ENCODE results near the gene SERTAD4. TPM values are rescaled to one million over a fixed set of nuclear protein-coding genes. Genes with fewer than 3 reads are reported as not detected.

The SERTAD4 gene
- total RNA-seq, 4 donors from 2014 or later = 1.8 to 2.6 (median 2.1) TPM

GRCh38 chr1:210254298-210254697 lies 21.7 kb downstream of the SERTAD4 start:
- H3K4me1 ChIP-seq = peaks cover 7 to 50% (median 46%) of the 10 kb centered on the region in 4 donors
- TF ChIP-seq POLR2A (IDR thresholded peaks at IDR 0.05; ENCODE audit: low read depth) = no peak
- no peak for TF ChIP-seq POLR2AphosphoS5 (IDR thresholded peaks at IDR 0.05)
- TF ChIP-seq CTCF (IDR thresholded peaks at IDR 0.05) = no peak
- no peak for TF ChIP-seq EP300 (IDR thresholded peaks at IDR 0.05)
- no peak for DNase-seq (ENCODE audit: extremely low spot score)
- H3K27me3 ChIP-seq = no peaks in the 10 kb centered on the region
- no peak overlapping the region for H3K27ac ChIP-seq (replicated peaks in 1 of 4)
- H3K36me3 ChIP-seq = no peaks in the 10 kb centered on the region
- H3K4me3 ChIP-seq = no peak overlapping the region
- intact Hi-C loops (cut with DNase I) = no loop called here
- H3K9me3 ChIP-seq = no peaks in the 10 kb centered on the region

GRCh38 chr1:210257698-210258529 lies 25.3 kb downstream of the SERTAD4 start:
- intact Hi-C loops (cut with DNase I) = no loop called here

GRCh38 chr1:210259561-210259960 lies 27.0 kb downstream of the SERTAD4 start:
- WGBS = 61% methylated on average over 4 of the region's 4 CpGs
- DNase-seq (ENCODE audit: extremely low spot score) = no peak
- Histone ChIP-seq H3K36me3 (no peaks in the 10 kb centered on the region), H3K27me3 (no peaks in the 10 kb centered on the region), H3K27ac (replicated peaks in 1 of 4) (no peak overlapping the region), H3K9me3 (no peaks in the 10 kb centered on the region), H3K4me1 (peaks cover 24 to 62% (median 55%) of the 10 kb centered on the region in 4 donors), H3K4me3 (no peak overlapping the region)
- no peak for TF ChIP-seq EP300 (IDR thresholded peaks at IDR 0.05)
- TF ChIP-seq POLR2AphosphoS5 (IDR thresholded peaks at IDR 0.05) = no peak
- TF ChIP-seq POLR2A (IDR thresholded peaks at IDR 0.05; ENCODE audit: low read depth) = no peak
- no peak for TF ChIP-seq CTCF (IDR thresholded peaks at IDR 0.05)
- intact Hi-C loops (cut with DNase I) = no loop called here

More at GRCh38 chr1:210257698-210258529, 25.3 kb downstream of the SERTAD4 start:
- peaks cover 16 to 46% (median 43%) of the 10 kb centered on the region in 4 donors for H3K4me1 ChIP-seq
- no peak for DNase-seq (ENCODE audit: extremely low spot score)
- TF ChIP-seq EP300 (IDR thresholded peaks at IDR 0.05) = no peak
- TF ChIP-seq POLR2AphosphoS5 (IDR thresholded peaks at IDR 0.05) = no peak
- TF ChIP-seq POLR2A (IDR thresholded peaks at IDR 0.05; ENCODE audit: low read depth) = no peak
- TF ChIP-seq CTCF (IDR thresholded peaks at IDR 0.05) = no peak
- 76% methylated on average over 13 of the region's 13 CpGs for WGBS
- H3K4me3 ChIP-seq = no peak overlapping the region
- no peaks in the 10 kb centered on the region for H3K9me3 ChIP-seq
- H3K27ac ChIP-seq (replicated peaks in 1 of 4) = no peak overlapping the region
- no peaks in the 10 kb centered on the region for H3K36me3 ChIP-seq
- H3K27me3 ChIP-seq = no peaks in the 10 kb centered on the region

GRCh38 chr1:210260096-210260495 lies 27.5 kb downstream of the SERTAD4 start:
- Histone ChIP-seq H3K4me3 (no peak overlapping the region), H3K27me3 (no peaks in the 10 kb centered on the region), H3K4me1 (peaks cover 26 to 67% (median 58%) of the 10 kb centered on the region in 4 donors), H3K36me3 (no peaks in the 10 kb centered on the region), H3K27ac (replicated peaks in 1 of 4) (no peak overlapping the region), H3K9me3 (no peaks in the 10 kb centered on the region)
- WGBS = 63% methylated on average over 4 of the region's 4 CpGs
- TF ChIP-seq EP300 (IDR thresholded peaks at IDR 0.05) (no peak), POLR2A (IDR thresholded peaks at IDR 0.05; ENCODE audit: low read depth) (no peak), POLR2AphosphoS5 (IDR thresholded peaks at IDR 0.05) (no peak), CTCF (IDR thresholded peaks at IDR 0.05) (no peak)
- intact Hi-C loops (cut with DNase I) = no loop called here
- no peak for DNase-seq (ENCODE audit: extremely low spot score)

Measured in esophagus muscularis mucosa (tissue), 4 donors.